Measurements from ENCODE around the gene MLH3.
A peak's percentile ranks its signal among the peaks of the same experiment; 100 is the strongest.

The MLH3 gene

GRCh38 chr14:75091251-75091650 lies 40.0 kb upstream of the MLH3 start:
- TF ChIP-seq CTCF (conservative IDR thresholded peaks at IDR 0.05) (no peak), ZFX (IDR thresholded peaks at IDR 0.05) (no peak)
- H3K27ac ChIP-seq = no peak overlapping the region

GRCh38 chr14:75090353-75090752 lies 39.1 kb upstream of the MLH3 start:
- no peak overlapping the region for H3K27ac ChIP-seq
- TF ChIP-seq CTCF (conservative IDR thresholded peaks at IDR 0.05) = no peak
- TF ChIP-seq ZFX (IDR thresholded peaks at IDR 0.05) = no peak

- no peak overlapping the region for H3K27ac ChIP-seq
- TF ChIP-seq CTCF (conservative IDR thresholded peaks at IDR 0.05) (peak; percentile 86), ZFX (IDR thresholded peaks at IDR 0.05) (no peak)
Measured at GRCh38 chr14:75088566-75089373, 37.5 kb upstream of the MLH3 start.

DNA sequence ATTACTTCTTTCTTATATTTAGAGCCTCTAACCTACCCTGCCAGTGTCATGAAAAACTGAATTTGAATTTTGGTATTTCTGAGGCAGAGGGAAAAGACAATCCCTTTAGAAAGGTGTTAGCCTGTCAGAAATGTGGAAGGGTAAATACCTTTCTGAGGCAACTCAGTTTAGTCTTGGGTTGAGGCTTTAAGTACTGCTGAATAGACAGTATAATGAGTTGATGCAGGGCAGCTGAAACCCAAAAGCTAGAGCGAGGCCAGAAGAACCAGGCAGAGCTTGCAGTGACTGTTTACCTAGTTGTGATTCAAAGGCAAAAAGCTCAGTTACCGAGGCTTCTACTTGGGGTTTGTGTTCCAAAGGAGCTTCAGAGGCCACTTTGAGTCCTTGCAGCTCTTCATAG lies 36.9 kb upstream of the MLH3 start:
- H3K27ac ChIP-seq = no peak overlapping the region
- TF ChIP-seq ZFX (IDR thresholded peaks at IDR 0.05) (no peak), CTCF (conservative IDR thresholded peaks at IDR 0.05) (no peak)

GRCh38 chr14:75084513-75084912 lies 33.2 kb upstream of the MLH3 start:
- H3K27ac ChIP-seq = no peak overlapping the region
- peak; percentile 23 for TF ChIP-seq CTCF (conservative IDR thresholded peaks at IDR 0.05)
- no peak for TF ChIP-seq ZFX (IDR thresholded peaks at IDR 0.05)

GRCh38 chr14:75083271-75083670 lies 32.0 kb upstream of the MLH3 start:
- no peak for TF ChIP-seq CTCF (conservative IDR thresholded peaks at IDR 0.05)
- TF ChIP-seq ZFX (IDR thresholded peaks at IDR 0.05) = no peak
- H3K27ac ChIP-seq = no peak overlapping the region

DNA sequence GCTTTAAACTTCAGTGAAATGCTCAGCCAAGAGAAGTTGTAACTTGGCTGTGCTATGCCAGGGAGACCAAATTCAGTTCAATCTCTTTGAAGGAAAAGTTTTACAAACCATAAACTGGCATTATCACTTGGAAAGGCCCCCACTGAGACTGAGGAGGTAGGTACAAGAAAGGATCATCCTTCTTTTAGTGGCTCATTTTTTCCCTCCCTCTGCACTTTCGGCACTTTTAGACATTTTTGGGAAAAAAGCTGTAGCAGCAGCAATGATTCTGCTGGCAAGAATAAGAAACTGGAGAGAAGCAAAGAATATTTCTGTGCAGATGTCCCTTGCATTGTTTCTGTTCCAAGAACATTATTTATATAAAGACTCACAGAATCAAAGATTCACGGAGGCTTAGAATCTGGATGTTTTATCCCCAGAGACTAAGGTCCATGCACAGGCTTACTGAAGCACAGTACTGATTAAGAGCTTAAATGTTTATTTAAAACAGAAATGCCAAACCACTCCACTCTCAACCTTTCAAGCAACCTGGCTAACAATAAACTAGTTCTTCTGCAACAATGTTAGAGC lies 30.5 kb upstream of the MLH3 start:
- no peak overlapping the region for H3K27ac ChIP-seq

More for the DNA sequence above, 30.5 kb upstream of the MLH3 start:
- no peak for TF ChIP-seq CTCF (conservative IDR thresholded peaks at IDR 0.05)
- no peak for TF ChIP-seq ZFX (IDR thresholded peaks at IDR 0.05)
